Measurements from ENCODE around the gene HACL1.

HACL1 gene

DNA sequence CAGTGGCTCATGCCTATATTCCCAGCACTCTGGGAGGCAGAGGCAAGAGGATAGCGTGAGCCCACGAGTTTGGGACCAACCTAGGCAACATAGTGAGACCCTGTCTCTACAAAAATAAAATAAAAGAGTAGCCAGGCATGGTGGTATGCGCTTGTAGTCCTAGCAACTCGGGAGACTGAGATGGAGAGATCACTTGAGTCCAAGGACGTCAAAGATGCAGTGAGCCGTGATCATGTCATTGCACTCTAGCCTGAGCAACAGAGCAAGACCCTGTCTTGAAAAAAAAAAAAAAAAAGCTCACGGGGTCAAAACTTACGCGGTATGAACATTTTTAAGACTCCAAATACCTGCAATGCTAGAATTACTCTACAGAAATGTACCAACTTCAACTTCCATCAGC, 42.8 kb downstream of the HACL1 start:
- TF ChIP-seq, protein P1, sequence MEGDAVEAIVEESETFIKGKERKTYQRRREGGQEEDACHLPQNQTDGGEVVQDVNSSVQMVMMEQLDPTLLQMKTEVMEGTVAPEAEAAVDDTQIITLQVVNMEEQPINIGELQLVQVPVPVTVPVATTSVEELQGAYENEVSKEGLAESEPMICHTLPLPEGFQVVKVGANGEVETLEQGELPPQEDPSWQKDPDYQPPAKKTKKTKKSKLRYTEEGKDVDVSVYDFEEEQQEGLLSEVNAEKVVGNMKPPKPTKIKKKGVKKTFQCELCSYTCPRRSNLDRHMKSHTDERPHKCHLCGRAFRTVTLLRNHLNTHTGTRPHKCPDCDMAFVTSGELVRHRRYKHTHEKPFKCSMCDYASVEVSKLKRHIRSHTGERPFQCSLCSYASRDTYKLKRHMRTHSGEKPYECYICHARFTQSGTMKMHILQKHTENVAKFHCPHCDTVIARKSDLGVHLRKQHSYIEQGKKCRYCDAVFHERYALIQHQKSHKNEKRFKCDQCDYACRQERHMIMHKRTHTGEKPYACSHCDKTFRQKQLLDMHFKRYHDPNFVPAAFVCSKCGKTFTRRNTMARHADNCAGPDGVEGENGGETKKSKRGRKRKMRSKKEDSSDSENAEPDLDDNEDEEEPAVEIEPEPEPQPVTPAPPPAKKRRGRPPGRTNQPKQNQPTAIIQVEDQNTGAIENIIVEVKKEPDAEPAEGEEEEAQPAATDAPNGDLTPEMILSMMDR (IDR thresholded peaks at IDR 0.05; ENCODE audit: low read depth, low read length, missing control alignments): no peak
- no peak for DNase-seq (ENCODE audit: extremely low read depth, low read depth)
- no peak overlapping the region for H3K4me3 ChIP-seq (replicated peaks; ENCODE audit: low read depth, low read length)

DNA sequence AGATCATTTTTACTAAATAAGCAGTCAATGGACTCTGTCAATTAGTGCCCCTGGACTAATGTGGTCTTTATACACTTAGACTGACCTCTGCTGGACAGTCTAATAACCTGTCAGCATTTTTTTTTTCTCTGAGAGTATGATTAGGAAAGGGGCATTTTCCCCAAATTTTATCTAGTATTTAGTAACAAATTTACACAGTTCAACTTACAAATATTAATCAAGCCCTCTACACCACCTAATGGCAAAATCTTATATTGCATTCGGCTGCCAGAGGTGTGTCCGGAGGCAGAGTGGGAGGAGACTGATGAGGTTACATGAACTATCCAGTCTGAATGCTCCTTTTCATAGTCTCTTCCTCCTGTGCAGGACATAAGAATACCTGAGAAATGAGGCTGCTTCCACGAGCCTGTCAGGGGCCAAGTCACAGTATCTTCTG, 43.8 kb downstream of the HACL1 start:
- DNase-seq (ENCODE audit: extremely low read depth, low read depth): peak; percentile 52
- H3K4me3 ChIP-seq (replicated peaks; ENCODE audit: low read depth, low read length): no peak overlapping the region
- TF ChIP-seq, protein P1 (IDR thresholded peaks at IDR 0.05; ENCODE audit: low read depth, low read length, missing control alignments): peak; percentile 47

DNA sequence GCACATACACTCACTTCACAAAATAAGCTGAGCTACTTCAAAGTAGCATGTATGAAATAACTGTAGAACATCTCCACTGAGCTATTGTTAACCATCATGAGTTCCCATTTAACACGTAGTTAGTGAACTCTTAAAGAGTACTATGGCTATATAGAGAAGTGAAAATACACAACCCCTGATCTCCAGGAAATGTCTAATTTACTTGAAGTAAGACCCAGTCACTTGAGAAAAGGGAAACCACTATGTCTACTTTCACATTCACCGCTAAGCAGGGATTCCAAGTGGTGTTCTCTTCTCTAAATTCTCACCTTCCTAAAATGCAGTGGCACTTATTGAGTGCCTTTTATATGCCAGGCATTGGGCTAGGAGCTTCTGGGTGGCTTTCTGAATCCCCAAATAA, 44.9 kb downstream of the HACL1 start:
- TF ChIP-seq, protein P1 (IDR thresholded peaks at IDR 0.05; ENCODE audit: low read depth, low read length, missing control alignments): no peak
- H3K4me3 ChIP-seq (replicated peaks; ENCODE audit: low read depth, low read length): no peak overlapping the region
- DNase-seq (ENCODE audit: extremely low read depth, low read depth): no peak

DNA sequence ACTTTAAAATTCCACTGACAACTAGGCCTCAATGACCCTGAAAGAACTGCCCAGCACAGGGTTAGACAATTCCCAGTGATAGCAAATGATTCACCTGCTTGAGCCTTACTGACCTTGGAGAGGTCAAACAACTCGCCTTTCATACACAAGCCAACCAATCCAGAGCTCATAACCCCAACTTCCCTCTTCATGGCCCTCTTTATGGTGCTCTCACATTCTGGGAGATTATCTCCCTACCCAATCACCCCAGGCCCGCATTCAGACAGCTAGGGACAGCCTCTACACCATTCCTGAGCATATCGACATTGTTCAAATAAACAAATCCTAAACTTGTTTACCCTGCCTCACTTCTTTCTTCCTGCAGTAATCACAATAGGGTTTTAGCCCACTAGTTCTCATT, 47.6 kb downstream of the HACL1 start:
- DNase-seq (ENCODE audit: extremely low read depth, low read depth): no peak
- TF ChIP-seq, protein P1 (IDR thresholded peaks at IDR 0.05; ENCODE audit: low read depth, low read length, missing control alignments): no peak
- H3K4me3 ChIP-seq (replicated peaks; ENCODE audit: low read depth, low read length): no peak overlapping the region

DNA sequence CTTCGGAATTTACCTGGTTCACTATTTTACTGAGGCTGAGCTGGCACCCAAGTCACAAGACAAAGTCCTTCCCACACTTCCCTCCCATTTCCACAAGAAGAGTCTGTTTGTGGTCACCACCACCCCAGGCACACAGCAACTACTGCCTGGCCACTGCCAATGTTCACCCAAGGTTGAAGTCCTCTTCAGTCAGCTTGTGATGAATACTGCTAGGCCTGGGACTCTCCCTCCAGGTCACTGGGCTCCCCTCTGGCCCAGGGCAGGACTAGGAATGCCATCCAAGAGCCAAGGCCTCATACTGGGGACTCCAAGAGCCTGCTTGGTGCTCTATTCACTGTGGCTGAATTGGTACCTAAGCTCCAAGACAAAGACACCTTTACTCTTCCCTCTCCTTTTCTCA, 49.5 kb downstream of the HACL1 start:
- H3K4me3 ChIP-seq (replicated peaks; ENCODE audit: low read depth, low read length): no peak overlapping the region
- TF ChIP-seq, protein P1 (IDR thresholded peaks at IDR 0.05; ENCODE audit: low read depth, low read length, missing control alignments): no peak
- no peak for DNase-seq (ENCODE audit: extremely low read depth, low read depth)

DNA sequence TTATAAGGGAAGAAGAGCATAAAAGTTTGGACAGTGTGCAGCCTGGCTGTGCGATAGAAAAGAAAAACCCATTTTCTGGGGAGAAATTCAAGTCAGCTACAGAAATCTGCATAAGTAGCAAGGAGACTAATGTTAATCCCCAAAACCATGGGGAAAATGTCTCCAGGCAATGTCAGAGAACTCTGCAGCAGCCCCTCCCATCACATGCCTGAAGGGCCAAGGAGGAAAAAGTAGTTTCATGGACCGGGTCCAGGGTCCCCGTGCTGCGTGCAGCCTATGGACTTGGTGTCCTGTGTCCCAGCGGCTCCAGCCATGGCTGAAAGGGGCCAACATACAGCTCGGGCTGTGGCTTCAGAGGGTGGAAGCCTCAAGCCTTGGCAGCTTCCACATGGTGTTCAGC, 51.5 kb downstream of the HACL1 start:
- no peak overlapping the region for H3K4me3 ChIP-seq (replicated peaks; ENCODE audit: low read depth, low read length)
- TF ChIP-seq, protein P1 (IDR thresholded peaks at IDR 0.05; ENCODE audit: low read depth, low read length, missing control alignments): no peak
- no peak for DNase-seq (ENCODE audit: extremely low read depth, low read depth)

DNA sequence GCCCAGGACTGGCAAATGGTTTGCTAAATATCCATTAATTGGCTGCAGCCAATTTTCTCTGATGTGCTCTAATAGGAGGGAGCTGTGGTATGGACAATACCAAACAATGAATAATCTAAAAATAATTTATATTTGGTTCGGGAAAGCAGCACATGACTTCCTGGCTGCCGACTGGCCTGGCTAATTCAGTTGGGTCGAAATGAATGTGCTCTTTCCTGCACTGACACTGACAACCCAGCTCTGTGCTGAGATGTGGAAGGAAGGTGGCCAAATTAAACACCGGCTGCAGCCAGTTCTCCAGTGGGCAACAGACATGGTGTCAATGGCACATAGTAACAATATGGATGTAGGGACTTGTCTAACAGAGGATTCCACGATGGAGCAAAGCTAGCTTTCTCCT, 58.8 kb downstream of the HACL1 start:
- TF ChIP-seq, protein P1 (IDR thresholded peaks at IDR 0.05; ENCODE audit: low read depth, low read length, missing control alignments): no peak
- no peak for DNase-seq (ENCODE audit: extremely low read depth, low read depth)
- no peak overlapping the region for H3K4me3 ChIP-seq (replicated peaks; ENCODE audit: low read depth, low read length)
